ENCODE results near the gene ABHD15.

ABHD15 gene

GRCh38 chr17:29586676-29587469 lies 20.0 kb upstream of the ABHD15 start:
- no peaks in the 10 kb centered on the region for H3K9me2 ChIP-seq (ENCODE audit: low read depth, low read length)
- no peak overlapping the region for H2AFZ ChIP-seq (ENCODE audit: low read length)
- TF ChIP-seq CTCF (IDR thresholded peaks at IDR 0.05; ENCODE audit: low read length) (no peak), EZH2 (IDR thresholded peaks at IDR 0.05; ENCODE audit: borderline replicate concordance, low read length) (no peak)

GRCh38 chr17:29585080-29585751 lies 18.4 kb upstream of the ABHD15 start:
- H3K9me3 ChIP-seq (ENCODE audit: low read length), result no peaks in the 10 kb centered on the region
- H3K4me3 ChIP-seq (ENCODE audit: low read depth, low read length, poor library complexity, severe bottlenecking), result peak overlapping the region; percentile 21
- H3K79me2 ChIP-seq (ENCODE audit: insufficient read depth, low read length), result peaks cover 9% of the 10 kb centered on the region; the same call in 1 of the 2 replicates
- no peaks in the 10 kb centered on the region for H4K20me1 ChIP-seq (ENCODE audit: insufficient read depth, low read length)
- no peaks in the 10 kb centered on the region for H3K9me2 ChIP-seq (ENCODE audit: low read depth, low read length)
- peaks cover 59% of the 10 kb centered on the region for H3K4me1 ChIP-seq (ENCODE audit: insufficient read depth, low read length, severe bottlenecking)
- TF ChIP-seq CTCF (IDR thresholded peaks at IDR 0.05; ENCODE audit: low read length), result peak; percentile 47
- TF ChIP-seq EZH2 (IDR thresholded peaks at IDR 0.05; ENCODE audit: borderline replicate concordance, low read length), result no peak
- peak overlapping the region; percentile 65 for H3K27ac ChIP-seq (ENCODE audit: low read depth, low read length, poor library complexity, severe bottlenecking)
- H3K36me3 ChIP-seq (ENCODE audit: insufficient read depth, low read length), result peaks cover 24% of the 10 kb centered on the region
- no peak overlapping the region for H2AFZ ChIP-seq (ENCODE audit: low read length)
- no peaks in the 10 kb centered on the region for H3K27me3 ChIP-seq (ENCODE audit: insufficient read depth, low read length)
- peak overlapping the region; percentile 49 for H3K4me2 ChIP-seq (ENCODE audit: low read length)
- peak overlapping the region; percentile 37; the same call in 1 of the 2 replicates for H3K9ac ChIP-seq (ENCODE audit: low read length)
- no peaks in the 10 kb centered on the region for H3F3A ChIP-seq (ENCODE audit: insufficient read depth, low read length)

More at GRCh38 chr17:29586676-29587469, 20.0 kb upstream of the ABHD15 start:
- Histone ChIP-seq H4K20me1 (ENCODE audit: insufficient read depth, low read length) (no peaks in the 10 kb centered on the region), H3K36me3 (ENCODE audit: insufficient read depth, low read length) (peaks cover 18% of the 10 kb centered on the region), H3K4me3 (ENCODE audit: low read depth, low read length, poor library complexity, severe bottlenecking) (peak overlapping the region; percentile 94), H3K27ac (ENCODE audit: low read depth, low read length, poor library complexity, severe bottlenecking) (peak overlapping the region; percentile 65), H3K9ac (ENCODE audit: low read length) (no peak overlapping the region; the same call in 1 of the 2 replicates), H3K79me2 (ENCODE audit: insufficient read depth, low read length) (peaks cover 9% of the 10 kb centered on the region; the same call in 1 of the 2 replicates), H3K27me3 (ENCODE audit: insufficient read depth, low read length) (no peaks in the 10 kb centered on the region), H3K4me2 (ENCODE audit: low read length) (peak overlapping the region; percentile 94), H3K4me1 (ENCODE audit: insufficient read depth, low read length, severe bottlenecking) (peaks cover 70% of the 10 kb centered on the region), H3F3A (ENCODE audit: insufficient read depth, low read length) (no peaks in the 10 kb centered on the region), H3K9me3 (ENCODE audit: low read length) (no peaks in the 10 kb centered on the region)

DNA sequence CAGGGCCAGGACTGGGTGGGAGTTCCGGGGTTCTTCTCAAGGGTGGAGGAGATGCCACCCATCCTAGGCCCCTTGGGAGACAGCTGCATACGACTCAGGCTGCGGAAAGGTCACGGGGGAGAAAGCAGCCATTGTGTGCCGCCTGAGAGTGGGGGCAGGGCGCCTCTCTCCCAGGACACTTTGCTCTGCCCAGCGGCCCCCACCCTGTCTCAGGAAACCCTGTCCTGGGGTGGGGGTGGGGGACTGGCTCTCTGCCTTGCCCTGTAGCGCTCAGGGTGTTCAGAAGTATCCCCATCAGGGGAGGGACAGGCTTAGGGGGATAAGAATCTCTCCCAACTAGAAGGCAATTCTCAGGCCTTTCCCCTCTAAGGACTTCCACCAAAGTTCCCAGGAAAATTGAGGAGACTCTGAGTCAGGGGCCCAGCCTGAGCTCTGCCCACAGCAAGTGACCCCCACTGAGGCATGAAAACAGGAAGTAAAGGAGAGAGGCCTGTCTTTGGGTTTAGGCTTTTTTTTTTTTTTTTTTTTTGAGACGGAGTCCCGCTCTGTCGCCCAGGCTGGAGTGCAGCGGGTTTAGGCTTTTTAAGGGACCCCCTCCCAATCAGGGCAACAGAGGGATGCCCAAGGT lies 17.7 kb upstream of the ABHD15 start:
- Histone ChIP-seq H3K27ac (ENCODE audit: low read depth, low read length, poor library complexity, severe bottlenecking) (peak overlapping the region; percentile 65), H3K27me3 (ENCODE audit: insufficient read depth, low read length) (no peaks in the 10 kb centered on the region), H3K9me2 (ENCODE audit: low read depth, low read length) (no peaks in the 10 kb centered on the region), H3K4me2 (ENCODE audit: low read length) (peak overlapping the region; percentile 49), H3K79me2 (ENCODE audit: insufficient read depth, low read length) (peaks cover 9% of the 10 kb centered on the region; the same call in 1 of the 2 replicates), H2AFZ (ENCODE audit: low read length) (no peak overlapping the region), H4K20me1 (ENCODE audit: insufficient read depth, low read length) (no peaks in the 10 kb centered on the region), H3K9ac (ENCODE audit: low read length) (peak overlapping the region; percentile 36; the same call in 1 of the 2 replicates), H3K9me3 (ENCODE audit: low read length) (no peaks in the 10 kb centered on the region), H3K36me3 (ENCODE audit: insufficient read depth, low read length) (peaks cover 29% of the 10 kb centered on the region), H3K4me1 (ENCODE audit: insufficient read depth, low read length, severe bottlenecking) (peaks cover 53% of the 10 kb centered on the region), H3F3A (ENCODE audit: insufficient read depth, low read length) (no peaks in the 10 kb centered on the region), H3K4me3 (ENCODE audit: low read depth, low read length, poor library complexity, severe bottlenecking) (peak overlapping the region; percentile 21)
- TF ChIP-seq CTCF (IDR thresholded peaks at IDR 0.05; ENCODE audit: low read length) (no peak), EZH2 (IDR thresholded peaks at IDR 0.05; ENCODE audit: borderline replicate concordance, low read length) (no peak)
